ENCODE results near the gene TIAM1. TPM values are rescaled to one million over a fixed set of nuclear protein-coding genes. Genes with fewer than 3 reads are reported as not detected.

TIAM1 gene
- total RNA-seq, 1 experiment from 2014 or later = 15.2 TPM

DNA sequence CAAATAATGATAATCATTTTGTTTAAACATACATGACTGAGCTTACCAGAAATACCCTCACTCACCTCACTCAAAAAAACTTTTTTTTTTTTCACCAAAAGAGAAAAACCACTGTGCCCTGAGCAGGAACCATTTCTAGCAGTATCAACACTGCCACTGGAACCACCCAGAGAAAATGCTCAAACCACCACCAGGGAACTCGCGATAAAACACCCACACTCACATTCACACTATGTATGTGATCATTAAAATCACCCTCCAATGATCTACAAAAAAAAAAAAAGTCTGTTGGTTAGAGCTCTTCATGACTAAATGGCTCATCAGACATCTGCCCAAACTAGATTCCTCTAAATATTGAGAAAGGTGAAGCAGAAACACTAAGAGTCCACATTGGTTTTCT is 11.5 kb downstream of the TIAM1 start:
- Mint-ChIP-seq H3K36me3 (ENCODE audit: insufficient read depth, unreplicated experiment) (no peaks in the 10 kb centered on the region), H3K4me3 (ENCODE audit: low read depth, unreplicated experiment) (no peak overlapping the region), H3K9me3 (ENCODE audit: low read depth, unreplicated experiment) (no peaks in the 10 kb centered on the region), H3K4me1 (ENCODE audit: low read depth, unreplicated experiment) (peaks cover 16% of the 10 kb centered on the region), H3K27ac (ENCODE audit: unreplicated experiment) (no peak overlapping the region), H3K27me3 (ENCODE audit: unreplicated experiment) (no peaks in the 10 kb centered on the region)
- TF ChIP-seq, protein P1, sequence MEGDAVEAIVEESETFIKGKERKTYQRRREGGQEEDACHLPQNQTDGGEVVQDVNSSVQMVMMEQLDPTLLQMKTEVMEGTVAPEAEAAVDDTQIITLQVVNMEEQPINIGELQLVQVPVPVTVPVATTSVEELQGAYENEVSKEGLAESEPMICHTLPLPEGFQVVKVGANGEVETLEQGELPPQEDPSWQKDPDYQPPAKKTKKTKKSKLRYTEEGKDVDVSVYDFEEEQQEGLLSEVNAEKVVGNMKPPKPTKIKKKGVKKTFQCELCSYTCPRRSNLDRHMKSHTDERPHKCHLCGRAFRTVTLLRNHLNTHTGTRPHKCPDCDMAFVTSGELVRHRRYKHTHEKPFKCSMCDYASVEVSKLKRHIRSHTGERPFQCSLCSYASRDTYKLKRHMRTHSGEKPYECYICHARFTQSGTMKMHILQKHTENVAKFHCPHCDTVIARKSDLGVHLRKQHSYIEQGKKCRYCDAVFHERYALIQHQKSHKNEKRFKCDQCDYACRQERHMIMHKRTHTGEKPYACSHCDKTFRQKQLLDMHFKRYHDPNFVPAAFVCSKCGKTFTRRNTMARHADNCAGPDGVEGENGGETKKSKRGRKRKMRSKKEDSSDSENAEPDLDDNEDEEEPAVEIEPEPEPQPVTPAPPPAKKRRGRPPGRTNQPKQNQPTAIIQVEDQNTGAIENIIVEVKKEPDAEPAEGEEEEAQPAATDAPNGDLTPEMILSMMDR (IDR thresholded peaks at IDR 0.05; ENCODE audit: unreplicated experiment) = no peak
- CTCF ChIA-PET = no interaction called here
- intact Hi-C loops (cut with micrococcal nuclease; ENCODE audit: unreplicated experiment) = no loop called here
- DNase-seq = no peak
- no TSS peak for BruUV-seq (replicated peaks)

GRCh38 chr21:31331231-31331630 is 12.8 kb downstream of the TIAM1 start:
- H3K4me3 Mint-ChIP-seq (ENCODE audit: low read depth, unreplicated experiment) = no peak overlapping the region
- no TSS peak for BruUV-seq (replicated peaks)
- H3K27ac Mint-ChIP-seq (ENCODE audit: unreplicated experiment) = no peak overlapping the region
- CTCF ChIA-PET = no interaction called here
- H3K27me3 Mint-ChIP-seq (ENCODE audit: unreplicated experiment) = no peaks in the 10 kb centered on the region
- TF ChIP-seq, protein P1 (IDR thresholded peaks at IDR 0.05; ENCODE audit: unreplicated experiment) = no peak
- no peaks in the 10 kb centered on the region for H3K36me3 Mint-ChIP-seq (ENCODE audit: insufficient read depth, unreplicated experiment)
- DNase-seq = no peak
- peaks cover 9% of the 10 kb centered on the region for H3K4me1 Mint-ChIP-seq (ENCODE audit: low read depth, unreplicated experiment)
- no peaks in the 10 kb centered on the region for H3K9me3 Mint-ChIP-seq (ENCODE audit: low read depth, unreplicated experiment)
- intact Hi-C loops (cut with micrococcal nuclease; ENCODE audit: unreplicated experiment) = no loop called here

DNA sequence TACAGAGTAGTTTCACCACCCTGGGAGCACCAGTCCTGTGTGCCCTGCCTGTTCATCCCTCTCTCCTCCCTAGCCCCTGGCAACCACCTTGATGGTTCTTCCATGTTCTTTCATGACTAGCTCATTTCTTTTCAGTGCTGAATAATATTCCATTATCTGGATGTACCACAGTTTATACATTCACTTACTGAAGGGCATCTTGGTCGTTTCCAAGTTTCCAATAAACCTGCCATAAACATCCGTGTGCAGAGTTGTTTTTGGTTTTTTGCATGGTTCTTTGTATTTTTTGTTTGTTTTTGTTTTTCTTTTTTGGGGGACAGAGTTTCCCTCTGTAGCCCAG is 13.9 kb downstream of the TIAM1 start:
- no peak overlapping the region for H3K4me3 Mint-ChIP-seq (ENCODE audit: low read depth, unreplicated experiment)
- CTCF ChIA-PET = no interaction called here
- peaks cover 7% of the 10 kb centered on the region for H3K4me1 Mint-ChIP-seq (ENCODE audit: low read depth, unreplicated experiment)
- no peak for DNase-seq
- intact Hi-C loops (cut with micrococcal nuclease; ENCODE audit: unreplicated experiment) = no loop called here
- no TSS peak for BruUV-seq (replicated peaks)
- H3K36me3 Mint-ChIP-seq (ENCODE audit: insufficient read depth, unreplicated experiment) = no peaks in the 10 kb centered on the region
- H3K27ac Mint-ChIP-seq (ENCODE audit: unreplicated experiment) = no peak overlapping the region
- TF ChIP-seq, protein P1 (IDR thresholded peaks at IDR 0.05; ENCODE audit: unreplicated experiment) = no peak
- no peaks in the 10 kb centered on the region for H3K27me3 Mint-ChIP-seq (ENCODE audit: unreplicated experiment)
- H3K9me3 Mint-ChIP-seq (ENCODE audit: low read depth, unreplicated experiment) = no peaks in the 10 kb centered on the region

DNA sequence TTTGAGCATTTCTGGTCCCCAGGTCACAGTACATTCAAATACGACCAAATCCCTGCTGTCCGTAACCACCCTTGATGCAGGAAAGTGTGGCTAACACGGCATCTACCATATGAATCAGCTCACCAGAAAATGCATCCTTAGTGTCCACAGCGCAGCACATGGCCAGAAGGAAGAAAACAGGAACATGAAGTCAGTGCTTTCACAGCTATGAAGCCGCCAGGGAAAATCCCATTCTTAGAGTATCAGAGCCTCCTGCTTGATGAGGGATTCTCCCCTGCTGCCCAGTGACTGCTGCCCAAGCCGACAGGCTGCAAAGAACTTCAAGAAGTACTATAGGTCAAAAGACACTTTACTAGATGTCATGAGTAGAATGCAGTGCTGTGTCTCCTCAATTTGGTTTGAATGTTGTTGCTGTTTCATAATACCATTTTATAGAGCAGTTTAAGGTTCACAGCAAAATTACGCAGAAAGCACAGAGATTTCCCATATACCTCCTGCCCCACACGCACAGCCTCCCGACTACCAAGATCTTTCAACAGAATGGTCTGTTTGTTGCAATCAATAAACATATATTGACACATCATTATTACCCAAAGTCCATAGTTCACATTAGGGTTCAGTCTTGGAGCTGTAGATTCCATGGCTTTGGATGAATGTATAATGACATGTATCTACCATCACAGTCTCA is 14.5 kb downstream of the TIAM1 start:
- Mint-ChIP-seq H3K27ac (ENCODE audit: unreplicated experiment) (no peak overlapping the region), H3K4me3 (ENCODE audit: low read depth, unreplicated experiment) (no peak overlapping the region), H3K27me3 (ENCODE audit: unreplicated experiment) (no peaks in the 10 kb centered on the region), H3K4me1 (ENCODE audit: low read depth, unreplicated experiment) (peaks cover 7% of the 10 kb centered on the region), H3K36me3 (ENCODE audit: insufficient read depth, unreplicated experiment) (no peaks in the 10 kb centered on the region), H3K9me3 (ENCODE audit: low read depth, unreplicated experiment) (no peaks in the 10 kb centered on the region)
- TF ChIP-seq, protein P1 (IDR thresholded peaks at IDR 0.05; ENCODE audit: unreplicated experiment) = no peak
- BruUV-seq (replicated peaks) = no TSS peak
- CTCF ChIA-PET = no interaction called here
- intact Hi-C loops (cut with micrococcal nuclease; ENCODE audit: unreplicated experiment) = no loop called here
- DNase-seq = no peak
